Measurements from ENCODE around the gene SPARC.

SPARC gene

GRCh38 chr5:151677776-151678545 is 8.8 kb downstream of the SPARC start:
- no peak for DNase-seq

GRCh38 chr5:151676719-151677118 is 10.0 kb downstream of the SPARC start:
- no peak for DNase-seq

- DNase-seq = no peak
Observed at GRCh38 chr5:151676314-151676712, 10.4 kb downstream of the SPARC start.

- DNase-seq = no peak
Observed at GRCh38 chr5:151675611-151676313, 11.0 kb downstream of the SPARC start.

- DNase-seq = no peak
Observed at GRCh38 chr5:151674626-151675610, 11.8 kb downstream of the SPARC start.

GRCh38 chr5:151673421-151673820 is 13.3 kb downstream of the SPARC start:
- no peak for DNase-seq

GRCh38 chr5:151672516-151672915 is 14.2 kb downstream of the SPARC start:
- DNase-seq = no peak

GRCh38 chr5:151671950-151672349 is 14.8 kb downstream of the SPARC start:
- no peak for DNase-seq

GRCh38 chr5:151670953-151671636 is 15.6 kb downstream of the SPARC start:
- no peak for DNase-seq

GRCh38 chr5:151670083-151670686 is 16.5 kb downstream of the SPARC start:
- DNase-seq = no peak

GRCh38 chr5:151667083-151667482 is 19.6 kb downstream of the SPARC start:
- DNase-seq = no peak

- DNase-seq = no peak
Observed at GRCh38 chr5:151665613-151666012, 21.1 kb downstream of the SPARC start.

GRCh38 chr5:151664694-151665585 is 21.8 kb downstream of the SPARC start:
- no peak for DNase-seq

- no peak for DNase-seq
Observed at GRCh38 chr5:151663617-151664293, 23.0 kb downstream of the SPARC start.

GRCh38 chr5:151662805-151663204 is 23.9 kb downstream of the SPARC start:
- no peak for DNase-seq

GRCh38 chr5:151661968-151662732 is 24.6 kb downstream of the SPARC start:
- DNase-seq = no peak

GRCh38 chr5:151660616-151661495 is 25.9 kb downstream of the SPARC start:
- no peak for DNase-seq

GRCh38 chr5:151659001-151659754 is 27.5 kb downstream of the SPARC start:
- DNase-seq = peak; percentile 78
